GM18517 (cell line): ENCODE results near the gene VILL.
"Not testable (repeated sequence)": the region's sequence is repeated elsewhere in the genome, so short reads cannot be mapped to it uniquely, and the experiment has no call there.

ENCODE experiments used
- ATAC-seq: cut with Tn5 transposase; IDR thresholded peaks from one replicate; pipeline ENCODE4 v1.9.1; 2021; ENCODE audit warnings: mild to moderate bottlenecking, moderate library complexity; ENCODE audit not compliant: unreplicated experiment

Gene VILL

GRCh38 chr3:37963016-37963415 lies 27.6 kb upstream of the VILL start:
- ATAC-seq = no peak

GRCh38 chr3:37963635-37964034 lies 27.0 kb upstream of the VILL start:
- no peak for ATAC-seq

- ATAC-seq = no peak
These were observed 26.4 kb upstream of the VILL start for GRCh38 chr3:37964146-37964545.

GRCh38 chr3:37964716-37965115 lies 25.9 kb upstream of the VILL start:
- ATAC-seq = no peak

- peak; percentile 69 for ATAC-seq
These were observed 23.2 kb upstream of the VILL start for GRCh38 chr3:37967260-37967881.

GRCh38 chr3:37968199-37968598 lies 22.4 kb upstream of the VILL start:
- ATAC-seq = no peak

GRCh38 chr3:37968813-37969595 lies 21.6 kb upstream of the VILL start:
- no peak for ATAC-seq

- ATAC-seq = no peak
These were observed 20.9 kb upstream of the VILL start for GRCh38 chr3:37969596-37970100.

- ATAC-seq = no peak
These were observed 19.8 kb upstream of the VILL start for GRCh38 chr3:37970802-37971201.

GRCh38 chr3:37971467-37971866 lies 19.1 kb upstream of the VILL start:
- no peak for ATAC-seq

GRCh38 chr3:37972056-37972455 lies 18.5 kb upstream of the VILL start:
- ATAC-seq = not testable (repeated sequence)

- ATAC-seq = no peak
These were observed 17.1 kb upstream of the VILL start for GRCh38 chr3:37973246-37974054.

- peak; percentile 80 for ATAC-seq
These were observed 16.2 kb upstream of the VILL start for GRCh38 chr3:37974121-37975083.

- no peak for ATAC-seq
These were observed 10.8 kb upstream of the VILL start for GRCh38 chr3:37979541-37980461.

- no peak for ATAC-seq
These were observed 9.9 kb upstream of the VILL start for GRCh38 chr3:37980462-37981347.

GRCh38 chr3:37981348-37981664 lies 9.3 kb upstream of the VILL start:
- ATAC-seq = no peak

GRCh38 chr3:37982331-37982730 lies 8.3 kb upstream of the VILL start:
- ATAC-seq = no peak

GRCh38 chr3:37984051-37984450 lies 6.5 kb upstream of the VILL start:
- no peak for ATAC-seq

GRCh38 chr3:37984596-37984995 lies 6.0 kb upstream of the VILL start:
- ATAC-seq = no peak
